PC-3 (cell line): ENCODE data around the gene ISCU.

ENCODE experiments used
- CTCF ChIP-seq: fragments of 300-600 bp; sonication (generic); conservative IDR thresholded peaks from 2 replicates; pipeline ENCODE4 v1.5.1; 2017; ENCODE audit warnings: antibody characterized with exemption, low read depth, mild to moderate bottlenecking, low read length
- EZH2 ChIP-seq: fragments of 300-600 bp; sonication (generic); IDR thresholded peaks from one replicate; pipeline ENCODE4 v1.6.1; 2017; ENCODE audit warnings: antibody characterized with exemption, mild to moderate bottlenecking, low read length; ENCODE audit not compliant: unreplicated experiment
- EZH2phosphoT487 ChIP-seq: fragments of 300-600 bp; sonication (generic); IDR thresholded peaks from 2 replicates; pipeline ENCODE4 v1.6.1; 2018; ENCODE audit warnings: mild to moderate bottlenecking, antibody characterized with exemption, low read length, borderline replicate concordance

GRCh38 chr12:108582509-108582908, 20.1 kb downstream of the ISCU start:
- TF ChIP-seq CTCF (no peak), EZH2 (no peak), EZH2phosphoT487 (no peak)
